Inferior parietal cortex (tissue), 1 donor: Measurements from ENCODE around the gene CROCC2.

ENCODE experiments used
- DNase-seq: peaks from one replicate; pipeline ENCODE4 v3.0.0-alpha.2; 2016; ENCODE audit errors: extremely low spot score

The CROCC2 gene

DNA sequence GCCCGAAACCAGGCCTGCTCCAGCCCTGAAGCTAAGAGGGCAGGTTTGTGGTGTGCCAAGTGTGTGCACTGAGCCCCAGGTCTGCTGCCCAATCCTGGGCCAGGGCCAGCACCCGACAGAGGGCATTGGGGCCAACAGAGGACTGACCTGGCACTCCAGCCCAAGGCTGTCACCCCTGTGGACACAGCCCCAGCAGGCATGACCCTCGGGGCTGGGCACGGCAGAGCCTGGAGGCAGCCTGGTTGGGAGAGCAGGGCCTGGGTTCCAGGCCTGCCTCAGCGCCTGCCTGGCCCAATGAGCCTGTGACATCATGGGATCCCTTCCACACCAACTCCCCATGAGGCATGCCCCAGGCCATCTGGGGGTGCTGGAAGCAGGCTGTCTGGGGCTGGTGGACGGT is 81.5 kb downstream of the CROCC2 start:
- DNase-seq = no peak

- no peak for DNase-seq
Observed at GRCh38 chr2:240988146-240988545, 82.0 kb downstream of the CROCC2 start.

DNA sequence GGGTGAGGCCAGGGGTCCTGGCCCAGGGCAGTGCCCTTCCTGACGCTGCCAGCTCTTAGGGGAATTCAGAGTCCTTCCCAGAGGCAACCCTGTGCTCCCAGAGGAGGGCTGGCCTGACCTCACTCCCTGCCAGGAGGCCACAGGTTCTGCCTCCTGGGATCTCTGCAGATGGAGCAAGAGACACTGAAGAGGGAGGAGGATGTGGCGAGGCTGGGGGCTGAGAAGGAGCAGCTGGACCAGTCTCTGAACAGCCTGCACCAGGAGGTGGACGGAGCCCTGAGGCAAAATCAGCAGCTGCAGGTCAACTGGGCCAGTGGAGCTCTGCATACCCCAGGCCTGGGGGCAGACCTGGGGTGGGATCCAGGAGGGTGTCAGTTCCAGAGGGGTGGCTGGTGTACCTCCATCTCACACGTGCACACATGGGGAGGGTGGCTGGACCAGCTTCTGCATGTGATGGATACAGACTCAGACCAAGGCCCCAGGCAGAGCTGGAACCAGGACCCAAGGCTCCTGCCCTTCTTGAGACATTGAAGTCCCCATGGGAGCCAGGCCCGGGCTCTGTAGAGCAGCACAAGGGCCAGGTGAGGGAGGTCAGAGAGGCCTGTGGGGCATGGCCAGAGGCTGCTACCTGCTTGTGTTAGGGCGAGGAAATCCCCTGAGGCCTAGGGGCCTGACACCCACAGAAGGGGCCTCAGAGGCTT is 82.6 kb downstream of the CROCC2 start:
- no peak for DNase-seq

DNA sequence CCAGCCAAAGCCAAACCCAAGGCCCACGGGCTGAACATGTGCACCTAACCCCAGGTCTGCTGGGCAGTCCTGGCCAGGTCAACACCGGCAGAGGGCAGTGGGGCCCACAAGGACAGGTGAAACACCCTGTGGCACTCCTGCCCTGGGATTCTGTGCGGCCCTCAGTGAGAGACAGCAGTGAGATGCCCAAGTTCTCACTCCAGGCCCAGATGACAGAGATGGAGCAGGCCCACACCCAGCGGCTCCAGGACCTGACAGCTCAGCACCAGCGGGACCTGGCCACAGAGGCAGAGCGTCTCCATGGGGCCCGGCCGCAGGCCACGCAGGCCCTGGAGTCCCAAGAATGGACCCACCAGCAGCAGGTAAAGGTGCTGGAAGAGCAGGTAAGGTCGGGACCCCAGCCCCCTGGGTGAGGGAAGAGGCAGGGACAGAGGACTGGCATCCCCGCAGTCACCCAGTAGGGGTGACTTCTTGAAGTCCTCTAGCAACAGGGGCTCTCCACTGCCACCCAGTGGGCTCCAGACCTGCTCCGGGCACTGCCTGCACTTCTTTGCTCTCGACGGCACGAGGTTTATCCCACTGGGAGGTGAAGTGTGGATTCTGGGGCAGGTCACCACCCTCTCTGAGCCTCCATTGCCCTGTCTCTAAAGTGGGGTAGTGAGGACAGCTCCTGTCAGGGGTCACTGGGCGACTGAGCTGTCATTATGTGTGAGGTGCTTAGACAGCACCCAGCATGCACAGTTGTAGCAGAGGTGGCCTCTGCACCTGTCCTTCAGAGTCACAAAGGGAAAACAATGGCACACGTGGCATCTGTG is 83.5 kb downstream of the CROCC2 start:
- no peak for DNase-seq

GRCh38 chr2:240990266-240990529 is 84.1 kb downstream of the CROCC2 start:
- DNase-seq = no peak

GRCh38 chr2:240990726-240991377 is 84.7 kb downstream of the CROCC2 start:
- no peak for DNase-seq

- peak; percentile 68 for DNase-seq
Observed at GRCh38 chr2:240991378-240992263, 85.5 kb downstream of the CROCC2 start.

DNA sequence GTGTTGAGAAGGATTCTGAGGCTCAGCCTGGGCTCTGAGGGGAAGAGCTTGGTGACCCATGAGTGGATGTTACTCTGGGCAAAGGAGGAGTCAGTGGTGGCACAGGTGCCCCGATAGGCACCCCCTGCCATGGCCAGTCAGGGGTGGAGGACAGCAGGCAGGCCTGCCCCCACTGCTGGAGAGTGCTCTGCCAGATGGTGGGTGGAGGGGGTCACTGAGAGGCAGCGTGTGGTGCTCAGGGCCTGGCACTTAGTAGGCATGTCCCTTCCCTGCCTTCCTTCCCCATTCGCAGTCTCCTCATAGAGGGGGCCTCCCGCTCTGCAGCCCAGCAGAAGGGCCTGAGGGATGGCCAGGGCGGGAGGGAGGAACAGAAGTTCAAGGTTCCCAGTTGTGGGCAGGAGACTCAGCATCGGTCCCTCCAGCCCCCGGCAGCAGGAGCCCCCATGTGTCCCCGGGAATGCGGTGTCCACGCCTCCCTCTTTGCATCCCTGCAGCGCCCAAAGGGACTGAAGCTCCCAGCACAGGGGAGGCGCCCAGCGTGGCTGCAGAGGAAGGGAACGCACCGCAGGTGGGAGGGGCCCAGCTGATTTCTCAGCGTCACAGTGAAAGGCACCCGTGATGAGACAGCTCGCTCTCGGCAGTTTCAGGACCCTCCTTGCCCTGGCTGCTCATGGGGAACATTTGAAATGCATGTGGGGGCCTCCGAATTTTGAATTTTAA is 86.6 kb downstream of the CROCC2 start:
- DNase-seq = no peak

DNA sequence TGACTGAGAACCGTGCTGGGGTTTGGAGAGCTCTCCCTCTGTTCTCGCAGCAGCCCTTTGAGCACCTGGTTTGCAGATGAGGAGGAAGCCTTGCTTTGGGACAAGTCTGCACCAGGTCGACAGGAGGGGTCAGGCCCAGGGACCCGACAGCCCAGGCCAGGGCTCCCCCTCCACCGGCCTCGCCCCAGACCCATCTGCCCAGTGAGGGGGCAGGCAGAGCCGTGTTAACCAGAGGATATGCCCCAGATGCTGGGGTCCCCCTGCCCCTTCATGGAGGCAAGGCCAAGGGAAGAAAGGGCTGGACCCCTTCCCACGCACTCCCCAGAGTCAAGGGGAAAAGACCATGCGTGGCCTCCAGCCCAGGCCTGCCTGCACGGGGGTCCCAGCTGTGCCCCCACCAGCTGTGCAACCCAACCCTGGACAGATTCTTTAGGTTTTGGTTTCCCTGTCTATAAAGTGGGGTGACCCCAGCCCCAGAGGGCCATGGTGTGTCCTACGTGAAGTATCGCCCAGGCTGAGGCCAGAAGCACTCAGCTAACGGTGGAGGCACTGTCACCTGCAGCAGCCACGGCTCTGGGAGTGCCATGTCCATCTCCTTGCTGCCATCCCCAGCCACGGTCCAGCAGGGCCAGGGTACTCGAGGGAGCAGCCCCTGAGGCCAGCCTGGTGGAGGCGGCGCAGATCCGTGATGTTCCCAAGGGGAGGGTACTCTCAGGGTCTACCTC is 87.5 kb downstream of the CROCC2 start:
- no peak for DNase-seq

- DNase-seq = no peak
Observed at GRCh38 chr2:240994171-240994896, 88.2 kb downstream of the CROCC2 start.

GRCh38 chr2:240995041-240996021 is 89.2 kb downstream of the CROCC2 start:
- no peak for DNase-seq

GRCh38 chr2:240996161-240996833 is 90.2 kb downstream of the CROCC2 start:
- DNase-seq = no peak

DNA sequence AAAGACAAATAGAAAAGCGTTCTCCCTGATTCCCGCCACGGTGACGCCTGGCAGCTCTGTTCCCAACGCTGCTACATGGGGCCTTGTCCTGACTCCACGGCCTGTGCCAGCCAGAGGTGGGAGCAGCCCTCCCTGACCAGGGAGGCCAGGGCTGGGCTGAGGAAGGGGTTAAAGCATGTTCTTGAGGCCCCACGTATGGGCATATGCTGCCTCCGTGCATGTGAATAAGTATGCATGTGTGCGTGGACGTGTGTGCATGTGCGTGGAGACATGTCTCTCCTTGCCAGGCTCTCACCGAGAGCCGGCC is 90.7 kb downstream of the CROCC2 start:
- DNase-seq = no peak

DNA sequence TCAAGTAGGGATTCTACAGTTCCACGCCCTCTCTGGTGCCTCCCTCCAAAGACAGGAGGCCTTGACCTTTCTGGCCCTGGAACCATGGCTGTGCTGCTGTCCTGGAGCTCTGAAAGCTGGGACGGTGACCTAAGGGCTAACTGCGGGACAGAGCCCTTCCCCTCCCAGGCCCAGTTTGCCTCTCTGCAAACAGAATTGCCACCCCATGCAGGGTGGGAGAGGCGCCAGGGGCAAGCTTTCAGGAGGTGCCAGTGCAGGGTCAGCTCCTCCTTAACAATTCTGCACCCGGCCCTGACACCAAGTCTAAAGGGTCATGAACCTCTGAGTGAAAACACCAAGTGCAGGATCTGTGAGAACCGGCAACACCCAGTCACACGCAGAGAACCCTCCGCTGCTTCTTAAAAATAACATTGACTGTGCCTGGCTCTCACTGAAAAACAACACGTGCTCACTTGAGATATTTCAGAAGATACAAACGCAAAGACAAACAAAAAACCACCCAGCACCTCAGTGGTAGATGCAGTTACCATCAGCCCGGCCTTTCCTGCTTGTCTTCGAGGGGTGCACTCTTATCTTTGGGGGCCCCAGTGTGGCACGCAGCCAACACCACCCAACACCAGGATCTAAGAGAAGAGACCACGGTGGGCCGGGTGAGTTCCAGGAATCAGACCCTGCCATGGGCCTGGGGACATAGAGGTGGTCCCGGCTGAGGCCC is 91.2 kb downstream of the CROCC2 start:
- no peak for DNase-seq

- no peak for DNase-seq
Observed at GRCh38 chr2:240997856-240998705, 91.9 kb downstream of the CROCC2 start, which contains the start of gene SNED1. TSS of gene SNED1 (plus strand) at chr2:240998618. CDS start at chr2:240998838, 220 bp downstream.

DNA sequence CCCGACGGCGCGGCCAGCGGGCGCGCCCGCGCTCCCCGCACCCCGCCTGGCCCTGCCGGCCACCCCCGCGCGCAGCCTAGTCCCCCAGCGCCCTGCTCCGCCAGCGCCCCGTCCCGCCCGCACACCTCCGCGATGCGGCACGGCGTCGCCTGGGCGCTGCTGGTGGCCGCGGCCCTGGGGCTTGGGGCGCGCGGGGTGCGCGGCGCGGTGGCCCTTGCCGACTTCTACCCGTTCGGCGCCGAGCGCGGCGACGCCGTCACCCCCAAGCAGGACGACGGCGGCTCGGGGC is 92.5 kb downstream of the CROCC2 start:
- DNase-seq = no peak
